PC-3 (cell line): ENCODE measurements around the gene SLC18B1.

Source experiments
- EZH2 ChIP-seq: fragments of 300-600 bp; sonication (generic); IDR thresholded peaks from one replicate; pipeline ENCODE4 v1.6.1; 2017; ENCODE audit warnings: antibody characterized with exemption, mild to moderate bottlenecking, low read length; ENCODE audit not compliant: unreplicated experiment
- EZH2phosphoT487 ChIP-seq: fragments of 300-600 bp; sonication (generic); IDR thresholded peaks from 2 replicates; pipeline ENCODE4 v1.6.1; 2018; ENCODE audit warnings: mild to moderate bottlenecking, antibody characterized with exemption, low read length, borderline replicate concordance
- TF ChIP-seq, protein P1 (sequence below): fragments of 300-600 bp; sonication (generic); conservative IDR thresholded peaks from 2 replicates; pipeline ENCODE4 v1.5.1; 2017; ENCODE audit warnings: antibody characterized with exemption, low read depth, mild to moderate bottlenecking, low read length

GRCh38 chr6:132725471-132725870 is 73.0 kb downstream of the SLC18B1 start:
- TF ChIP-seq EZH2, result no peak
- TF ChIP-seq, protein P1, sequence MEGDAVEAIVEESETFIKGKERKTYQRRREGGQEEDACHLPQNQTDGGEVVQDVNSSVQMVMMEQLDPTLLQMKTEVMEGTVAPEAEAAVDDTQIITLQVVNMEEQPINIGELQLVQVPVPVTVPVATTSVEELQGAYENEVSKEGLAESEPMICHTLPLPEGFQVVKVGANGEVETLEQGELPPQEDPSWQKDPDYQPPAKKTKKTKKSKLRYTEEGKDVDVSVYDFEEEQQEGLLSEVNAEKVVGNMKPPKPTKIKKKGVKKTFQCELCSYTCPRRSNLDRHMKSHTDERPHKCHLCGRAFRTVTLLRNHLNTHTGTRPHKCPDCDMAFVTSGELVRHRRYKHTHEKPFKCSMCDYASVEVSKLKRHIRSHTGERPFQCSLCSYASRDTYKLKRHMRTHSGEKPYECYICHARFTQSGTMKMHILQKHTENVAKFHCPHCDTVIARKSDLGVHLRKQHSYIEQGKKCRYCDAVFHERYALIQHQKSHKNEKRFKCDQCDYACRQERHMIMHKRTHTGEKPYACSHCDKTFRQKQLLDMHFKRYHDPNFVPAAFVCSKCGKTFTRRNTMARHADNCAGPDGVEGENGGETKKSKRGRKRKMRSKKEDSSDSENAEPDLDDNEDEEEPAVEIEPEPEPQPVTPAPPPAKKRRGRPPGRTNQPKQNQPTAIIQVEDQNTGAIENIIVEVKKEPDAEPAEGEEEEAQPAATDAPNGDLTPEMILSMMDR, result no peak
- TF ChIP-seq EZH2phosphoT487, result no peak
